Neural crest cell (in vitro differentiated cells): ENCODE results near the gene GRK6. TPM values are rescaled to one million over a fixed set of nuclear protein-coding genes. Genes with fewer than 3 reads are reported as not detected.

Source experiments
- DNase-seq: peaks from one replicate; pipeline ENCODE4 v3.0.0; 2021; ENCODE audit warnings: low read depth, mixed read lengths, low spot score
- H3K27ac Mint-ChIP-seq: one replicate; pipeline ENCODE4 v1.8.0; 2021; ENCODE audit warnings: mild to moderate bottlenecking, mixed read lengths; ENCODE audit not compliant: unreplicated experiment
- H3K27me3 Mint-ChIP-seq: 2 replicates; pipeline ENCODE4 v1.8.0; 2021; ENCODE audit warnings: low read depth, mild to moderate bottlenecking, mixed read lengths
- H3K36me3 Mint-ChIP-seq: 2 replicates; pipeline ENCODE4 v1.8.0; 2021; ENCODE audit warnings: low read depth, mild to moderate bottlenecking, mixed read lengths
- H3K4me1 Mint-ChIP-seq: 2 replicates; pipeline ENCODE4 v1.8.0; 2021; ENCODE audit warnings: mixed read lengths
- H3K4me3 Mint-ChIP-seq: one replicate; pipeline ENCODE4 v1.8.0; 2021; ENCODE audit warnings: mild to moderate bottlenecking, mixed read lengths
- H3K9me3 Mint-ChIP-seq: 2 replicates; pipeline ENCODE4 v1.8.0; 2021; ENCODE audit warnings: mixed read lengths
- CTCF ChIP-seq: fragments of 200-600 bp; sonication (generic); conservative IDR thresholded peaks from 2 replicates; pipeline ENCODE4 v1.5.0; 2021; ENCODE audit warnings: antibody characterized with exemption, mild to moderate bottlenecking
- total RNA-seq: library from RNA; stranded (reverse); gene quantifications from 2 replicates; pipeline ENCODE4 v1.2.1, GENCODE V29; 2021

Gene GRK6
- total RNA-seq, 1 donor from 2014 or later = 54.9 TPM

- peak; percentile 22 for TF ChIP-seq CTCF
- Mint-ChIP-seq H3K9me3 (no peaks in the 10 kb centered on the region), H3K27me3 (peaks cover 47% of the 10 kb centered on the region), H3K4me3 (peak within 1 kb of the TSS; percentile 93), H3K4me1 (peaks cover 58% of the 10 kb centered on the region), H3K36me3 (peaks cover 6% of the 10 kb centered on the region), H3K27ac (peak within 1 kb of the TSS; percentile 81)
- DNase-seq = peak; percentile 58
These were observed 20.0 kb downstream of the GRK6 start, which contains the start of gene PRR7 for GRCh38 chr5:177446200-177447065. PRR7 (plus strand) TSS chr5:177446814; CDS start chr5:177455068, 8,254 bp downstream.

- no peak for TF ChIP-seq CTCF
- peaks cover 6% of the 10 kb centered on the region for H3K36me3 Mint-ChIP-seq
- H3K27ac Mint-ChIP-seq = no peak overlapping the region
- H3K4me1 Mint-ChIP-seq = peaks cover 55% of the 10 kb centered on the region
- peaks cover 51% of the 10 kb centered on the region for H3K27me3 Mint-ChIP-seq
- H3K4me3 Mint-ChIP-seq = peak overlapping the region; percentile 93
- DNase-seq = peak; percentile 70
- no peaks in the 10 kb centered on the region for H3K9me3 Mint-ChIP-seq
These were observed 20.7 kb downstream of the GRK6 start for GRCh38 chr5:177447066-177447610.

GRCh38 chr5:177447611-177448243 lies 21.3 kb downstream of the GRK6 start:
- Mint-ChIP-seq H3K36me3 (peaks cover 6% of the 10 kb centered on the region), H3K4me3 (peak overlapping the region; percentile 93), H3K9me3 (no peaks in the 10 kb centered on the region), H3K27ac (peak overlapping the region; percentile 81), H3K4me1 (peaks cover 55% of the 10 kb centered on the region), H3K27me3 (peaks cover 53% of the 10 kb centered on the region)
- no peak for TF ChIP-seq CTCF
- peak; percentile 58 for DNase-seq

GRCh38 chr5:177448244-177448950 lies 21.9 kb downstream of the GRK6 start:
- Mint-ChIP-seq H3K9me3 (no peaks in the 10 kb centered on the region), H3K4me3 (peak overlapping the region; percentile 93), H3K27ac (peak overlapping the region; percentile 63), H3K27me3 (peaks cover 60% of the 10 kb centered on the region), H3K36me3 (peaks cover 6% of the 10 kb centered on the region), H3K4me1 (peaks cover 62% of the 10 kb centered on the region)
- no peak for TF ChIP-seq CTCF
- no peak for DNase-seq
